Neural cell (in vitro differentiated cells): Measurements from ENCODE around the gene CASP2. TPM values are rescaled to one million over a fixed set of nuclear protein-coding genes. Genes with fewer than 3 reads are reported as not detected.
A peak's percentile ranks its signal among the peaks of the same experiment; 100 is the strongest.

Experiments
- H2AFZ ChIP-seq: fragments of 200-600, 300-800 bp; sonication (generic), shearing (Covaris generic); 2 replicates; pipeline ENCODE4 v1.6.0; 2014; ENCODE audit warnings: low read depth, mild to moderate bottlenecking, antibody characterized with exemption, low read length, moderate library complexity
- H3F3A ChIP-seq: fragments of 200-600 bp; shearing (Covaris generic); 2 replicates; pipeline ENCODE4 v1.6.1; 2016; ENCODE audit warnings: mild to moderate bottlenecking, moderate library complexity, mixed read lengths, antibody characterized with exemption, low read length; ENCODE audit not compliant: insufficient read depth, poor library complexity, severe bottlenecking
- H3K27ac ChIP-seq: fragments of 200-600, 300-800 bp; sonication (generic), shearing (Covaris generic); 2 replicates; pipeline ENCODE4 v1.5.1; 2014; ENCODE audit warnings: mild to moderate bottlenecking, low read length, moderate library complexity
- H3K27me3 ChIP-seq: fragments of 300-800, 200-600 bp; sonication (generic), shearing (Covaris generic); 2 replicates; pipeline ENCODE4 v1.6.0; 2014; ENCODE audit warnings: mild to moderate bottlenecking, low read depth, low read length, moderate library complexity; ENCODE audit not compliant: insufficient read depth
- H3K36me3 ChIP-seq: fragments of 300-800, 200-600 bp; sonication (generic), shearing (Covaris generic); 2 replicates; pipeline ENCODE4 v1.5.1; 2014; ENCODE audit warnings: mild to moderate bottlenecking, antibody characterized with exemption, low read length, moderate library complexity; ENCODE audit not compliant: insufficient read depth
- H3K4me2 ChIP-seq: fragments of 300-800, 200-600 bp; sonication (generic), shearing (Covaris generic); 2 replicates; pipeline ENCODE4 v1.6.0; 2014; ENCODE audit warnings: mild to moderate bottlenecking, low read length
- H3K4me3 ChIP-seq: fragments of 300-800, 200-600 bp; sonication (generic), shearing (Covaris generic); 2 replicates; pipeline ENCODE4 v1.5.1; 2014; ENCODE audit warnings: mild to moderate bottlenecking, low read length, moderate library complexity
- H3K79me2 ChIP-seq: fragments of 200-600 bp; shearing (Covaris generic); replicated peaks from 2 replicates; pipeline ENCODE4 v1.6.0; 2014; ENCODE audit warnings: mild to moderate bottlenecking, low read length, moderate library complexity; ENCODE audit not compliant: insufficient read depth
- H3K9ac ChIP-seq: fragments of 300-800, 200-600 bp; sonication (generic), shearing (Covaris generic); 2 replicates; pipeline ENCODE4 v1.6.1; 2016; ENCODE audit warnings: mild to moderate bottlenecking, low read length, mixed read lengths
- H3K9me2 ChIP-seq: fragments of 200-600 bp; shearing (Covaris generic); 2 replicates; pipeline ENCODE4 v1.6.1; 2016; ENCODE audit warnings: mild to moderate bottlenecking, low read length, mixed read lengths; ENCODE audit not compliant: insufficient read depth
- H3K9me3 ChIP-seq: fragments of 200-600, 300-800 bp; sonication (generic), shearing (Covaris generic); 2 replicates; pipeline ENCODE4 v1.6.1; 2016; ENCODE audit warnings: mild to moderate bottlenecking, mixed run types, low read length, moderate library complexity, mixed read lengths
- H4K20me1 ChIP-seq: fragments of 200-600 bp; shearing (Covaris generic); 2 replicates; pipeline ENCODE4 v1.6.1; 2016; ENCODE audit warnings: mild to moderate bottlenecking, mixed run types; ENCODE audit not compliant: insufficient read depth
- EP300 ChIP-seq: fragments of 450-650 bp; conservative IDR thresholded peaks from 2 replicates; pipeline ENCODE4 v1.6.1; 2014; ENCODE audit warnings: antibody characterized with exemption, mild to moderate bottlenecking, moderate library complexity; ENCODE audit not compliant: poor library complexity, severe bottlenecking
- EZH2 ChIP-seq: fragments of 200-600, 300-800 bp; shearing (Covaris generic), sonication (generic); IDR thresholded peaks from 2 replicates; pipeline ENCODE4 v1.6.1; 2014; ENCODE audit warnings: antibody characterized with exemption, low read length, borderline replicate concordance, mild to moderate bottlenecking; ENCODE audit not compliant: insufficient read depth, poor library complexity, severe bottlenecking
- MXI1 ChIP-seq: fragments of 450-650 bp; conservative IDR thresholded peaks from 2 replicates; pipeline ENCODE4 v1.6.1; 2014; ENCODE audit warnings: antibody characterized with exemption, mild to moderate bottlenecking; ENCODE audit not compliant: poor library complexity, severe bottlenecking
- POLR2AphosphoS5 ChIP-seq: IDR thresholded peaks from 2 replicates; pipeline ENCODE4 v1.6.1; 2012
- RAD21 ChIP-seq: fragments of 450-650 bp; conservative IDR thresholded peaks from 2 replicates; pipeline ENCODE4 v1.6.1; 2014; ENCODE audit warnings: antibody characterized with exemption, mild to moderate bottlenecking, moderate library complexity
- SMC3 ChIP-seq: fragments of 450-650 bp; conservative IDR thresholded peaks from 2 replicates; pipeline ENCODE4 v1.6.1; 2014; ENCODE audit warnings: antibody characterized with exemption, mild to moderate bottlenecking, moderate library complexity; ENCODE audit not compliant: poor library complexity
- TAF1 ChIP-seq: IDR thresholded peaks from 2 replicates; pipeline ENCODE4 v1.6.1; 2012; ENCODE audit warnings: low read depth
- polyA minus RNA-seq: library from RNA; depleted of rRNA, polyadenylated mRNA; stranded (reverse); fragments of >200 nt; gene quantifications from 2 replicates; pipeline ENCODE4 v1.2.3, GENCODE V29; 2014
- polyA plus RNA-seq: library from polyadenylated mRNA; depleted of rRNA; stranded (reverse); fragments of >200 nt; gene quantifications from 2 replicates; pipeline ENCODE4 v1.2.3, GENCODE V29; 2014
- TF ChIP-seq, protein P1 (sequence below): IDR thresholded peaks from 2 replicates; pipeline ENCODE4 v1.6.1; 2012; ENCODE audit warnings: borderline replicate concordance
- TF ChIP-seq, protein P2 (sequence below): fragments of 450-650 bp; IDR thresholded peaks from 2 replicates; pipeline ENCODE4 v1.5.1; 2014; ENCODE audit warnings: antibody characterized with exemption, mild to moderate bottlenecking, moderate library complexity; ENCODE audit not compliant: poor library complexity, severe bottlenecking

Gene CASP2
- polyA plus RNA-seq, result 9.0 and 15.8 TPM in 2 replicates
- polyA minus RNA-seq, result 20.4 and 31.4 TPM in 2 replicates

DNA sequence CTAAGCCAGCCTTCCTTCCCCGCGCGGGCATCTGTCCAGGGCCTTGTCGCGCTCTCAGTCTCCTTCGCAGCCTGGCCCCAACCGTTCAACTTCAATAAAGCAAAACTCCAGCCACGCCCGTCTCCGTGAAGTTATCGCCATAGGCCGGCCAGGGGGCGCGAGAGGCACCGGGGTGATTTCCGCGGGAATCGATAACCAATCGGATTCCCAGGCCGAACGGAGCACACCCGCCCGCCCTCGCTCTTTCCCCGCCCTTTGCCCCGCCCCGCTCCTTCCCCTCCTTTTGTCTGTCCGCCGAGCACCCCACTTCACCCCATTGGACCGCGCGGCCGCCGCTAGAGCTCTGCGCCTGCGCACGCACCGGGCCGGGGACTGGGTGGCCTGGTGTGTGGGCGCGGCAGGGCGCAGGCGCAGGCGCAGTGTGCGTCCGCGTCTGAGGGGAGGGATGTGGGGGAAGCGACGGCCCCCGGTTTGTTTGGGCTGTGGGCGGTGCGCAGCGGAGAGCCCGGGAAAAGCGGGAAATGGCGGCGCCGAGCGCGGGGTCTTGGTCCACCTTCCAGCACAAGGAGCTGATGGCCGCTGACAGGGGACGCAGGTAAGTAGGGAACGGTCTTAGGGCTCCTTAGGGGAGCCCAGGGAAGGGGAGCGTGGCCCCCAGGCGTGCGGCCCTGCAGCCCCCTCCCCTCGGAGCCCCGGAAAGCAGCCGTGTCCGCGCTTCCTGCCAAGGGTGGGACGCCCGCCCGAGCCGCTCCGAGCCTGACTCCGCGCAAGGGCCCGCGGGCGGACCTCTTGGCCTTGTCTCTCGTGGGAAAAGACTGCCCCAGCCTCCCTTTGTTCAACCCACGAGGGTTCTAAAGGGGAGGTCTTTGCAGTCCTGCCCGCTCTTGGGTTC, at the start of gene CASP2:
CASP2 (plus strand) TSS at position 417 of the 892 bp plus-strand sequence; CDS start at position 522, 105 bp downstream.
- no peaks in the 10 kb centered on the region for H3K27me3 ChIP-seq
- no peaks in the 10 kb centered on the region for H4K20me1 ChIP-seq
- no peaks in the 10 kb centered on the region for H3K9me2 ChIP-seq
- H3F3A ChIP-seq, result no peaks in the 10 kb centered on the region
- H3K36me3 ChIP-seq, result peaks cover 4% of the 10 kb centered on the region
- peak within 1 kb of the TSS; percentile 89 for H3K27ac ChIP-seq
- H3K4me2 ChIP-seq, result peak within 1 kb of the TSS; percentile 90
- H3K79me2 ChIP-seq, result peaks cover 40% of the 10 kb centered on the region
- no peaks in the 10 kb centered on the region for H3K9me3 ChIP-seq
- TF ChIP-seq RAD21, result peak; percentile 28
- no peak for TF ChIP-seq EZH2
- TF ChIP-seq, protein P1, sequence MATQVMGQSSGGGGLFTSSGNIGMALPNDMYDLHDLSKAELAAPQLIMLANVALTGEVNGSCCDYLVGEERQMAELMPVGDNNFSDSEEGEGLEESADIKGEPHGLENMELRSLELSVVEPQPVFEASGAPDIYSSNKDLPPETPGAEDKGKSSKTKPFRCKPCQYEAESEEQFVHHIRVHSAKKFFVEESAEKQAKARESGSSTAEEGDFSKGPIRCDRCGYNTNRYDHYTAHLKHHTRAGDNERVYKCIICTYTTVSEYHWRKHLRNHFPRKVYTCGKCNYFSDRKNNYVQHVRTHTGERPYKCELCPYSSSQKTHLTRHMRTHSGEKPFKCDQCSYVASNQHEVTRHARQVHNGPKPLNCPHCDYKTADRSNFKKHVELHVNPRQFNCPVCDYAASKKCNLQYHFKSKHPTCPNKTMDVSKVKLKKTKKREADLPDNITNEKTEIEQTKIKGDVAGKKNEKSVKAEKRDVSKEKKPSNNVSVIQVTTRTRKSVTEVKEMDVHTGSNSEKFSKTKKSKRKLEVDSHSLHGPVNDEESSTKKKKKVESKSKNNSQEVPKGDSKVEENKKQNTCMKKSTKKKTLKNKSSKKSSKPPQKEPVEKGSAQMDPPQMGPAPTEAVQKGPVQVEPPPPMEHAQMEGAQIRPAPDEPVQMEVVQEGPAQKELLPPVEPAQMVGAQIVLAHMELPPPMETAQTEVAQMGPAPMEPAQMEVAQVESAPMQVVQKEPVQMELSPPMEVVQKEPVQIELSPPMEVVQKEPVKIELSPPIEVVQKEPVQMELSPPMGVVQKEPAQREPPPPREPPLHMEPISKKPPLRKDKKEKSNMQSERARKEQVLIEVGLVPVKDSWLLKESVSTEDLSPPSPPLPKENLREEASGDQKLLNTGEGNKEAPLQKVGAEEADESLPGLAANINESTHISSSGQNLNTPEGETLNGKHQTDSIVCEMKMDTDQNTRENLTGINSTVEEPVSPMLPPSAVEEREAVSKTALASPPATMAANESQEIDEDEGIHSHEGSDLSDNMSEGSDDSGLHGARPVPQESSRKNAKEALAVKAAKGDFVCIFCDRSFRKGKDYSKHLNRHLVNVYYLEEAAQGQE, result peak; percentile 83
- peak; percentile 28 for TF ChIP-seq SMC3
- peak; percentile 76 for TF ChIP-seq TAF1
- peak; percentile 82 for TF ChIP-seq MXI1
- TF ChIP-seq, protein P2, sequence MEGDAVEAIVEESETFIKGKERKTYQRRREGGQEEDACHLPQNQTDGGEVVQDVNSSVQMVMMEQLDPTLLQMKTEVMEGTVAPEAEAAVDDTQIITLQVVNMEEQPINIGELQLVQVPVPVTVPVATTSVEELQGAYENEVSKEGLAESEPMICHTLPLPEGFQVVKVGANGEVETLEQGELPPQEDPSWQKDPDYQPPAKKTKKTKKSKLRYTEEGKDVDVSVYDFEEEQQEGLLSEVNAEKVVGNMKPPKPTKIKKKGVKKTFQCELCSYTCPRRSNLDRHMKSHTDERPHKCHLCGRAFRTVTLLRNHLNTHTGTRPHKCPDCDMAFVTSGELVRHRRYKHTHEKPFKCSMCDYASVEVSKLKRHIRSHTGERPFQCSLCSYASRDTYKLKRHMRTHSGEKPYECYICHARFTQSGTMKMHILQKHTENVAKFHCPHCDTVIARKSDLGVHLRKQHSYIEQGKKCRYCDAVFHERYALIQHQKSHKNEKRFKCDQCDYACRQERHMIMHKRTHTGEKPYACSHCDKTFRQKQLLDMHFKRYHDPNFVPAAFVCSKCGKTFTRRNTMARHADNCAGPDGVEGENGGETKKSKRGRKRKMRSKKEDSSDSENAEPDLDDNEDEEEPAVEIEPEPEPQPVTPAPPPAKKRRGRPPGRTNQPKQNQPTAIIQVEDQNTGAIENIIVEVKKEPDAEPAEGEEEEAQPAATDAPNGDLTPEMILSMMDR, result peak; percentile 61
- peak; percentile 96 for TF ChIP-seq POLR2AphosphoS5
- peak; percentile 34 for TF ChIP-seq EP300
- H3K4me3 ChIP-seq, result peak within 1 kb of the TSS; percentile 98
- H2AFZ ChIP-seq, result peak within 1 kb of the TSS; percentile 96
- peak within 1 kb of the TSS; percentile 97 for H3K9ac ChIP-seq

DNA sequence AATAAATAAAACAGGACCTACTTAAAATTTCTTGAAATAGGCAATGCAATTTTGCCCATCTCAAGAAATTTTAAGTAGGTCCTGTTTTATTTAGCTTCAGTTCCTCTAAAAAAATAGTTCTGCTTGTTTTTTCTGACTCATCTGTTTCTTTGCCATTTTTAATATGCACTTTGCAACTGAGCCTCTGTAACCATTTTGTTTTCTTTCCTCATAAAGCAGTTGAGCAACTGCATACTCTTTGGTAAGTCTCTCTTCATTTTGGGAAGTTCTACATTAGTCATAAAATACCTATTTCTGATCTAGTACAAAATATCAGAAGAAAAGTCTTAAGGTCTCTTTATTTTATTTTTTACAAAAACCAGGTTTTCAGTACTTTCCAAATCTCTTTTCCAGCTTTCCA, 48.3 kb upstream of the CASP2 start:
- H3K27ac ChIP-seq, result no peak overlapping the region
- no peak overlapping the region for H3K9ac ChIP-seq
- no peaks in the 10 kb centered on the region for H3K79me2 ChIP-seq
- TF ChIP-seq MXI1 (no peak), SMC3 (no peak), EP300 (no peak)
- H3K4me2 ChIP-seq, result no peak overlapping the region
- no peaks in the 10 kb centered on the region for H3K9me2 ChIP-seq
- no peaks in the 10 kb centered on the region for H4K20me1 ChIP-seq
- H3K9me3 ChIP-seq, result peaks cover 4% of the 10 kb centered on the region
- H2AFZ ChIP-seq, result no peak overlapping the region
- H3K4me3 ChIP-seq, result no peak overlapping the region
- H3K36me3 ChIP-seq, result no peaks in the 10 kb centered on the region
- H3K27me3 ChIP-seq, result no peaks in the 10 kb centered on the region
- no peaks in the 10 kb centered on the region for H3F3A ChIP-seq
